Heart left ventricle (tissue), 13 donors: Measurements from ENCODE around the gene CTNS.

Experiments used
- CTCF ChIP-seq, 12 donors: fragments of 200-600 bp; sonication (generic) in 4 of 12; IDR thresholded peaks; one replicate each; pipeline versions ENCODE4 v1.5.0 to v1.8.0; 2018 to 2022; ENCODE audit warnings: antibody characterized with exemption in 12 of 12, mild to moderate bottlenecking in 5 of 12
- POLR2A ChIP-seq, 2 donors: fragments of 450-650 bp; IDR thresholded peaks; one replicate each; pipeline ENCODE4 v1.6.1; 2017; ENCODE audit warnings: antibody characterized with exemption in 2 of 2, mild to moderate bottlenecking in 2 of 2, moderate library complexity in 2 of 2
- donor health status: ischemic (EF 13 %, LVEDD 7.1; RV severe dilation, severe dysfunction).
- donor health status: DM: no; HTN: yes; CAD: no.
- donor health status: DM: no; HTN: no; CAD: no.
- donor health status: ischemic (EF 25% LVEDD 6.9; RV normal size, moderate dysfunction).
- donor health status: ischemic (EF 25% LVEDD 5.7; RV mildly dilated, moderate dysfunction).
- donor health status: ischemic (EF 35%, LVEDD 5.7; RV mildly dilated, moderate dysfunction).
- donor health status: nonischemic (EF 11% LVEDD 7.7; RV severe dilation, severe dysfunction).
- donor health status: DM: yes; HTN: yes; CAD: no.
- donor health status: PGD.
- donor health status: ischemic (EF 29% LVEDD 5.4; RV normal size, mild dysfunction).
- donor health status: nonischemic (EF 23%, LVEDD 6.1; RV moderate dilation, normal function).

DNA sequence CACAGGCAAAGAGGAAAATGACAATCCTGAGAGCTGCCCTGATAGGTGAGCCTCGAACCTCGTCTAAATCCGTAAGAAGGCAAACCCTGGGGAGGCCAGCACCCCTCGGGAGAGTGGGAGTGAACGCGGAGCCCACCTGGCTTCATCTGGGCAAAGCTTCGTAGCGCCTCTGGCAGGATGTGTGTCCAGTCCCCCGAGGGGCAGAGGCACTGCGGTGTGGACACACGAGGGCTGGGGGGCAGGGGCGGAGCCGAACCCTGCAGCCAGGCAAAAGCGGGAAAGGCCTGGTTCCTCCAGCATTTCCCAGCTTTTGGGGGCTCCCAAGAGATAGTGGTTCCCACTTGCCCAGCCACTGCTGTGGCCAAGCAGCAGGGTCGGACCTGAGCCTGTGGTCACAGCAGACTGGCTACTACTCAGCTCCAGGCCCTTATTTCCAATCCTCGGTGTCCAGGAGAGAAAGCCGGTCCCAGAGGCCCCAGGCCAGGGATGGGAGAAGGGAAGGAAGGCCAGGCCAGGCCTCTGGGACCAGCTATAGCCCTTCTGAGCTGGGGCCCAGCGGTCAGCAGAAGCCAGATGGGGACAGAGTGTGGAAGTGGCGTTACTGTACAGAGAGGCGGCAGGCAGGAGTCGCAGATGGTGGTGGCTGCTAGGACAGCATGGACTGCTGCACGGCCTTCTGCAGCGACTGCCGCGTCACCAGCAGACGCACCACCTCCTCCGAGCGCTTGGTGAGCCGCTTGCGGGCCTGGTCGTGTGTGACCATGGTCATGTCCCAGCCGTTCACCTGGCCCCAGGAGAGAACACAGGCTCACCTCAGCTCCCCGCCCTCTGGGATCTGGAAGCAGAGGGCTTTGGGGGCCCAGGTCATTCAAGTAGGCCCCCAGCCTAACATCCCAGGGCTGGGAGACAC, 26.8 kb downstream of the CTNS start:
- TF ChIP-seq CTCF (IDR thresholded peaks at IDR 0.05) (no peak), POLR2A (IDR thresholded peaks at IDR 0.05) (no peak)
